ENCODE results near the gene RSBN1. TPM values are rescaled to one million over a fixed set of nuclear protein-coding genes. Genes with fewer than 3 reads are reported as not detected.

RSBN1 gene
- total and polyA plus RNA-seq, 9 of the 15 experiments (the other 6 are each of a cell fraction or from before 2014, with no cell fraction given) = 4.5 to 24.3 (median 13.0) TPM

- ATAC-seq (no peak), FAIRE-seq (peak; percentile 15), DNase-seq (ENCODE audit: extremely low read depth in 1 of 4, low spot score in 3 of 4) (no peak)
- intact Hi-C loops (cut with micrococcal nuclease) (no loop called here), in situ Hi-C loops (cut with MboI) (no loop called here)
- H2AFZ ChIP-seq (ENCODE audit: low read depth, low read length) = peak overlapping the region; percentile 9; the same call in 1 of the 2 replicates
- no peaks in the 10 kb centered on the region for H3K9me1 ChIP-seq (ENCODE audit: control insufficient read depth, insufficient read depth, low read length)
- H3K9me3 ChIP-seq (replicated peaks; ENCODE audit: control insufficient read depth, insufficient read depth, low read depth, low read length) = no peaks in the 10 kb centered on the region
- WGBS (ENCODE audit: insufficient coverage, low coverage, missing lambda C conversion rate) = 18% methylated on average over 3 of the region's 3 CpGs
- POLR2A ChIA-PET = interaction anchor here (0.6 to 1.3 kb wide), 3 partner anchors 11 to 149 kb away, joined by 3 to 4 read pairs (median 4); partner anchors contain the start of gene OLFML3
- H3K4me2 ChIP-seq (ENCODE audit: insufficient read depth, low read length) = no peak overlapping the region
- TF ChIP-seq SMARCA5 (IDR thresholded peaks at IDR 0.05) (no peak), FOSL1 (tag; conservative IDR thresholded peaks at IDR 0.05) (peak; percentile 60), ARID1B (IDR thresholded peaks at IDR 0.05) (peak; percentile 21; the same call in 1 of the 2 replicates), C11orf30 (IDR thresholded peaks at IDR 0.05; ENCODE audit: low read depth) (peak; percentile 33; the same call in 1 of the 2 replicates), DPF2 (IDR thresholded peaks at IDR 0.05) (0 out of 2 replicates have a peak, but pooled peaks have one; percentile 21), IRF2 (CRISPR knock-in tag; IDR thresholded peaks at IDR 0.05) (no peak), MTA2 (IDR thresholded peaks at IDR 0.05; ENCODE audit: low read depth) (no peak), NFE2 (IDR thresholded peaks at IDR 0.05; ENCODE audit: low read depth) (peak; percentile 55; the same call in 1 of the 2 replicates), ARID3A (IDR thresholded peaks at IDR 0.05; ENCODE audit: borderline replicate concordance, low read depth, low read length) (0 out of 2 replicates have a peak, but pooled peaks have one; percentile 25), FOXO4 (CRISPR knock-in tag; IDR thresholded peaks at IDR 0.05) (no peak), JUND (IDR thresholded peaks at IDR 0.05; ENCODE audit: borderline replicate concordance, low read depth, low read length) (peak; percentile 12; the same call in 1 of the 2 replicates), JUND (tag; IDR thresholded peaks at IDR 0.05; ENCODE audit: borderline replicate concordance, low read depth, low read length) (0 out of 3 replicates have a peak, but pooled peaks have one; percentile 17), MAFF (IDR thresholded peaks at IDR 0.05; ENCODE audit: low read length) (0 out of 2 replicates have a peak, but pooled peaks have one; percentile 20)
- H4K20me1 ChIP-seq (replicated peaks; ENCODE audit: control insufficient read depth, insufficient read depth, low read length) = no peaks in the 10 kb centered on the region
- no TSS peak for BruUV-seq (replicated peaks)
- CTCF ChIA-PET (ENCODE audit: low intra/inter-chr PET ratio) = interaction anchor here (0.7 to 0.8 kb wide), 2 partner anchors 71 to 75 kb away, joined by 3 read pairs; partner anchors contain the start of gene AP4B1
- no peaks in the 10 kb centered on the region for H3K4me1 ChIP-seq (replicated peaks in 1 of 2; ENCODE audit: control insufficient read depth in 2 of 2, insufficient read depth in 2 of 2, low read length in 2 of 2)
- no peak overlapping the region for H3K27ac ChIP-seq (ENCODE audit: extremely low read depth, low read depth, low read length)
- H3K79me2 ChIP-seq (ENCODE audit: control insufficient read depth, insufficient read depth, low read length) = no peaks in the 10 kb centered on the region
- no peaks in the 10 kb centered on the region for H3K27me3 ChIP-seq (ENCODE audit: control insufficient read depth in 2 of 2, insufficient read depth in 2 of 2, low read length in 2 of 2)
- no peaks in the 10 kb centered on the region for H3K36me3 ChIP-seq (ENCODE audit: control insufficient read depth, insufficient read depth, low read length)
- no peak overlapping the region for H3K9ac ChIP-seq (ENCODE audit: insufficient read depth in 1 of 2, low read depth in 2 of 2, low read length in 2 of 2)
- no peak overlapping the region for H3K4me3 ChIP-seq
These were observed 17.8 kb upstream of the RSBN1 start for GRCh38 chr1:113830039-113830438.
